Measurements from ENCODE around the gene COL4A5.
"Not testable (repeated sequence)": the region's sequence is repeated elsewhere in the genome, so short reads cannot be mapped to it uniquely, and the experiment has no call there.

The COL4A5 gene

GRCh38 chrX:108456971-108457477 lies 17.4 kb downstream of the COL4A5 start:
- no peak for DNase-seq (ENCODE audit: low read depth)

- DNase-seq (ENCODE audit: low read depth), result no peak
Measured at GRCh38 chrX:108464604-108465003, 25.0 kb downstream of the COL4A5 start.

GRCh38 chrX:108468486-108468885 lies 28.8 kb downstream of the COL4A5 start:
- no peak for DNase-seq (ENCODE audit: low read depth)

GRCh38 chrX:108473979-108474378 lies 34.3 kb downstream of the COL4A5 start:
- no peak for DNase-seq (ENCODE audit: low read depth)

- not testable (repeated sequence) for DNase-seq (ENCODE audit: low read depth)
Measured at GRCh38 chrX:108481528-108481927, 41.9 kb downstream of the COL4A5 start.

- no peak for DNase-seq (ENCODE audit: low read depth)
Measured at GRCh38 chrX:108484251-108484650, 44.6 kb downstream of the COL4A5 start.

- no peak for DNase-seq (ENCODE audit: low read depth)
Measured at GRCh38 chrX:108485960-108486359, 46.3 kb downstream of the COL4A5 start.

- no peak for DNase-seq (ENCODE audit: low read depth)
Measured at GRCh38 chrX:108494406-108495090, 54.9 kb downstream of the COL4A5 start.

GRCh38 chrX:108511721-108512120 lies 72.1 kb downstream of the COL4A5 start:
- DNase-seq (ENCODE audit: low read depth), result no peak

- DNase-seq (ENCODE audit: low read depth), result no peak
Measured at GRCh38 chrX:108516184-108516583, 76.5 kb downstream of the COL4A5 start.

- no peak for DNase-seq (ENCODE audit: low read depth)
Measured at GRCh38 chrX:108527724-108528123, 88.1 kb downstream of the COL4A5 start.

GRCh38 chrX:108537005-108537404 lies 97.4 kb downstream of the COL4A5 start:
- DNase-seq (ENCODE audit: low read depth), result no peak

GRCh38 chrX:108541286-108541685 lies 101.6 kb downstream of the COL4A5 start:
- DNase-seq (ENCODE audit: low read depth), result no peak

GRCh38 chrX:108557580-108557979 lies 117.9 kb downstream of the COL4A5 start:
- no peak for DNase-seq (ENCODE audit: low read depth)

- no peak for DNase-seq (ENCODE audit: low read depth)
Measured at GRCh38 chrX:108558217-108558616, 118.6 kb downstream of the COL4A5 start.

GRCh38 chrX:108573136-108573535 lies 133.5 kb downstream of the COL4A5 start:
- DNase-seq (ENCODE audit: low read depth), result no peak

- no peak for DNase-seq (ENCODE audit: low read depth)
Measured at GRCh38 chrX:108582151-108582550, 142.5 kb downstream of the COL4A5 start.

- no peak for DNase-seq (ENCODE audit: low read depth)
Measured at GRCh38 chrX:108584617-108585211, 145.1 kb downstream of the COL4A5 start.

GRCh38 chrX:108590496-108590895 lies 150.9 kb downstream of the COL4A5 start:
- DNase-seq (ENCODE audit: low read depth), result no peak

GRCh38 chrX:108601276-108601675 lies 161.6 kb downstream of the COL4A5 start:
- DNase-seq (ENCODE audit: low read depth), result no peak

GRCh38 chrX:108610141-108610540 lies 170.5 kb downstream of the COL4A5 start:
- no peak for DNase-seq (ENCODE audit: low read depth)

- no peak for DNase-seq (ENCODE audit: low read depth)
Measured at GRCh38 chrX:108614616-108615015, 175.0 kb downstream of the COL4A5 start.

- no peak for DNase-seq (ENCODE audit: low read depth)
Measured at GRCh38 chrX:108640817-108641216, 201.2 kb downstream of the COL4A5 start.
